ENCODE data around the gene GSTM4. TPM values are rescaled to one million over a fixed set of nuclear protein-coding genes. Genes with fewer than 3 reads are reported as not detected.

The GSTM4 gene
- total RNA-seq, 2 experiments from 2014 or later: 6.0 to 8.0 TPM

GRCh38 chr1:109619576-109620400 is 36.1 kb upstream of the GSTM4 start, which contains the start of the genes AMPD2 and GNAT2:
TSS of gene AMPD2 (plus strand) at chr1:109619837. CDS start at chr1:109621176, 1,339 bp downstream.
TSS of gene GNAT2 (minus strand) at chr1:109619616. CDS start at chr1:109612870, 6,746 bp downstream.
- no peak for TF ChIP-seq EZH2phosphoT487 (IDR thresholded peaks at IDR 0.05; ENCODE audit: borderline replicate concordance, low read depth, low read length)
- TF ChIP-seq CTCF (conservative IDR thresholded peaks at IDR 0.05; ENCODE audit: low read length): no peak
- intact Hi-C loops (cut with micrococcal nuclease; ENCODE audit: unreplicated experiment): loop anchor here (2.0 to 5.0 kb wide), 2 partner anchors 73 to 127 kb away; partner anchors contain the start of gene CYB561D1
- Histone ChIP-seq H3K27ac (ENCODE audit: low read depth, low read length, poor library complexity, severe bottlenecking) (peak within 1 kb of the TSS; percentile 53), H2AFZ (ENCODE audit: low read length) (peak within 1 kb of the TSS; percentile 60), H3K4me1 (ENCODE audit: insufficient read depth, low read length, poor library complexity, severe bottlenecking) (peaks cover 60% of the 10 kb centered on the region), H3K4me2 (ENCODE audit: low read length) (peak within 1 kb of the TSS; percentile 97), H3K9me2 (ENCODE audit: insufficient read depth, low read length) (no peaks in the 10 kb centered on the region), H3K79me2 (ENCODE audit: insufficient read depth, low read depth, low read length) (peaks cover 35% of the 10 kb centered on the region), H3K4me3 (ENCODE audit: low read depth, low read length, poor library complexity, severe bottlenecking) (peak within 1 kb of the TSS; percentile 92), H3K9me3 (ENCODE audit: low read length) (no peaks in the 10 kb centered on the region), H3K36me3 (ENCODE audit: insufficient read depth, low read length) (no peaks in the 10 kb centered on the region), H4K20me1 (ENCODE audit: insufficient read depth, low read length) (0 out of 2 replicates have a peak, but pooled peaks cover 5% of the 10 kb centered on the region)
- ChIA-PET POLR2A (interaction anchor here (0.5 to 2.3 kb wide), 7 partner anchors 15 to 615 kb away, joined by 3 to 14 read pairs (median 4); partner anchors contain the start of gene GNAI3), CTCF (ENCODE audit: unreplicated experiment) (interaction anchor here (1.1 to 1.6 kb wide), 2 partner anchors 20 to 21 kb away, joined by 3 to 5 read pairs; no protein-coding TSS in a partner anchor)
- peak; percentile 85 for DNase-seq (ENCODE audit: low spot score)
- TSS peak; percentile 76 for BruUV-seq (replicated peaks)

DNA sequence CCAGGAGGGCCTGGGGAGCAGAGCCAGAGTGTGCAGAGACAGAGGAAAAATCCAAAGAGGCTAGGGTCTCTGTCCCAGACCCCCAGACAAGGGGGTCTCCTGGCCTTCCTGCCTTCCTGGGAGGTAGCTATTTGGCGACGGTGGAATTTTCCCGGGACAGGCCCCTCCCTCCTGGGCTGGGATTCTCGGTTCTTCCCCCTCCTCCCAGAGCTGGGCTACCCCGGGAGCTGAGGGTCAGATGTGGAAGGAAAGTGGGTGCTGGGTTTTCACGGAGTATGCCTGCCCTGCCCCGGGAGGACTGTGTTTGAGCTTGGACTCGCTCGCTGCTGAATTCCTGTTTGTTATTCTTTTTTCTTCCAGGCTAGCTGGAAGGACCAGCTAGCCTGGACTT is 35.5 kb upstream of the GSTM4 start:
- BruUV-seq (replicated peaks): no TSS peak
- Histone ChIP-seq H3K36me3 (ENCODE audit: insufficient read depth, low read length) (no peaks in the 10 kb centered on the region), H3K9me2 (ENCODE audit: insufficient read depth, low read length) (no peaks in the 10 kb centered on the region), H4K20me1 (ENCODE audit: insufficient read depth, low read length) (0 out of 2 replicates have a peak, but pooled peaks cover 5% of the 10 kb centered on the region), H3K4me3 (ENCODE audit: low read depth, low read length, poor library complexity, severe bottlenecking) (peak overlapping the region; percentile 92), H3K4me2 (ENCODE audit: low read length) (peak overlapping the region; percentile 97), H3K27ac (ENCODE audit: low read depth, low read length, poor library complexity, severe bottlenecking) (peak overlapping the region; percentile 53), H3K4me1 (ENCODE audit: insufficient read depth, low read length, poor library complexity, severe bottlenecking) (peaks cover 63% of the 10 kb centered on the region), H3K9me3 (ENCODE audit: low read length) (no peaks in the 10 kb centered on the region), H3K79me2 (ENCODE audit: insufficient read depth, low read depth, low read length) (peaks cover 35% of the 10 kb centered on the region), H2AFZ (ENCODE audit: low read length) (peak overlapping the region; percentile 60; the same call in 1 of the 2 replicates)
- ChIA-PET POLR2A (interaction anchor here (0.7 to 2.3 kb wide), 3 partner anchors 20 to 137 kb away, joined by 3 to 14 read pairs (median 4); partner anchors contain the start of genes ATXN7L2 and GNAI3), CTCF (ENCODE audit: unreplicated experiment) (interaction anchor here (1.1 to 1.6 kb wide), 2 partner anchors 20 to 21 kb away, joined by 3 to 5 read pairs; no protein-coding TSS in a partner anchor)
- intact Hi-C loops (cut with micrococcal nuclease; ENCODE audit: unreplicated experiment): loop anchor here (2.0 to 5.0 kb wide), 2 partner anchors 74 to 128 kb away; partner anchors contain the start of gene CYB561D1
- DNase-seq (ENCODE audit: low spot score): no peak
- TF ChIP-seq CTCF (conservative IDR thresholded peaks at IDR 0.05; ENCODE audit: low read length): no peak
- no peak for TF ChIP-seq EZH2phosphoT487 (IDR thresholded peaks at IDR 0.05; ENCODE audit: borderline replicate concordance, low read depth, low read length)
